GM12875 (cell line): ENCODE measurements around the gene PIPOX.

ENCODE experiments used
- H3K4me3 ChIP-seq: one replicate; pipeline ENCODE4 v1.5.1; 2011; ENCODE audit warnings: low read depth, low read length, control low read depth
- CTCF ChIP-seq: IDR thresholded peaks from 2 replicates; pipeline ENCODE4 v1.5.1; 2011; ENCODE audit warnings: low read depth, mild to moderate bottlenecking, control low read depth, inconsistent platforms, low read length, moderate library complexity, borderline replicate concordance; ENCODE audit not compliant: insufficient read depth

PIPOX gene

GRCh38 chr17:29032013-29032856, 10.7 kb upstream of the PIPOX start:
- H3K4me3 ChIP-seq = no peak overlapping the region
- no peak for TF ChIP-seq CTCF

- TF ChIP-seq CTCF = no peak
- no peak overlapping the region for H3K4me3 ChIP-seq
These were observed 10.1 kb upstream of the PIPOX start for GRCh38 chr17:29032857-29033197.

GRCh38 chr17:29034510-29034909, 8.4 kb upstream of the PIPOX start:
- H3K4me3 ChIP-seq = no peak overlapping the region
- no peak for TF ChIP-seq CTCF

GRCh38 chr17:29036584-29036983, 6.4 kb upstream of the PIPOX start:
- no peak overlapping the region for H3K4me3 ChIP-seq
- TF ChIP-seq CTCF = no peak

- no peak overlapping the region for H3K4me3 ChIP-seq
- TF ChIP-seq CTCF = no peak
These were observed 5.2 kb upstream of the PIPOX start for GRCh38 chr17:29037739-29038084.

- no peak for TF ChIP-seq CTCF
- no peak overlapping the region for H3K4me3 ChIP-seq
These were observed 4.7 kb upstream of the PIPOX start for GRCh38 chr17:29038085-29038795.
